Measurements from ENCODE around the gene SRSF11.
"Not testable (repeated sequence)": the region's sequence is repeated elsewhere in the genome, so short reads cannot be mapped to it uniquely, and the experiment has no call there.

The SRSF11 gene

GRCh38 chr1:70221238-70222121, at the start of gene SRSF11:
SRSF11 (plus strand) TSS chr1:70221380; CDS start chr1:70221637, 257 bp downstream.
- DNase-seq = peak; percentile 43

- no peak for DNase-seq
Measured at GRCh38 chr1:70171512-70171911, 49.7 kb upstream of the SRSF11 start.

- not testable (repeated sequence) for DNase-seq
Measured at GRCh38 chr1:70185181-70185580, 36.0 kb upstream of the SRSF11 start.

- DNase-seq = no peak
Measured at GRCh38 chr1:70188522-70188921, 32.7 kb upstream of the SRSF11 start.

GRCh38 chr1:70190180-70190579, 31.0 kb upstream of the SRSF11 start:
- no peak for DNase-seq

GRCh38 chr1:70192446-70192845, 28.7 kb upstream of the SRSF11 start:
- not testable (repeated sequence) for DNase-seq

GRCh38 chr1:70194601-70195000, 26.6 kb upstream of the SRSF11 start:
- no peak for DNase-seq

GRCh38 chr1:70195342-70195741, 25.8 kb upstream of the SRSF11 start:
- DNase-seq = no peak

- DNase-seq = no peak
Measured at GRCh38 chr1:70196333-70196732, 24.8 kb upstream of the SRSF11 start.

GRCh38 chr1:70200065-70200464, 21.1 kb upstream of the SRSF11 start:
- no peak for DNase-seq

- no peak for DNase-seq
Measured at GRCh38 chr1:70202173-70202758, 18.9 kb upstream of the SRSF11 start.

- DNase-seq = no peak
Measured at GRCh38 chr1:70204139-70204538, 17.0 kb upstream of the SRSF11 start.

- DNase-seq = no peak
Measured at GRCh38 chr1:70204600-70204999, 16.6 kb upstream of the SRSF11 start.

- no peak for DNase-seq
Measured at GRCh38 chr1:70205071-70205433, 16.1 kb upstream of the SRSF11 start.

GRCh38 chr1:70205434-70206118, 15.6 kb upstream of the SRSF11 start, which contains the start of gene LRRC40:
LRRC40 (minus strand) TSS chr1:70205579; CDS start chr1:70205540, 39 bp downstream.
- peak; percentile 48 for DNase-seq

GRCh38 chr1:70206833-70207232, 14.3 kb upstream of the SRSF11 start:
- not testable (repeated sequence) for DNase-seq

GRCh38 chr1:70207492-70207891, 13.7 kb upstream of the SRSF11 start:
- DNase-seq = no peak

GRCh38 chr1:70208292-70208691, 12.9 kb upstream of the SRSF11 start:
- DNase-seq = no peak

GRCh38 chr1:70210820-70211219, 10.4 kb upstream of the SRSF11 start:
- DNase-seq = no peak

- DNase-seq = no peak
Measured at GRCh38 chr1:70211541-70211940, 9.6 kb upstream of the SRSF11 start.

GRCh38 chr1:70220015-70220414, 1.2 kb upstream of the SRSF11 start:
- no peak for DNase-seq

GRCh38 chr1:70220517-70221237, 503 bp upstream of the SRSF11 start:
- DNase-seq = no peak

GRCh38 chr1:70222716-70223235, 1.6 kb downstream of the SRSF11 start:
- DNase-seq = no peak
